ENCODE measurements around the gene ERRFI1.

The ERRFI1 gene

DNA sequence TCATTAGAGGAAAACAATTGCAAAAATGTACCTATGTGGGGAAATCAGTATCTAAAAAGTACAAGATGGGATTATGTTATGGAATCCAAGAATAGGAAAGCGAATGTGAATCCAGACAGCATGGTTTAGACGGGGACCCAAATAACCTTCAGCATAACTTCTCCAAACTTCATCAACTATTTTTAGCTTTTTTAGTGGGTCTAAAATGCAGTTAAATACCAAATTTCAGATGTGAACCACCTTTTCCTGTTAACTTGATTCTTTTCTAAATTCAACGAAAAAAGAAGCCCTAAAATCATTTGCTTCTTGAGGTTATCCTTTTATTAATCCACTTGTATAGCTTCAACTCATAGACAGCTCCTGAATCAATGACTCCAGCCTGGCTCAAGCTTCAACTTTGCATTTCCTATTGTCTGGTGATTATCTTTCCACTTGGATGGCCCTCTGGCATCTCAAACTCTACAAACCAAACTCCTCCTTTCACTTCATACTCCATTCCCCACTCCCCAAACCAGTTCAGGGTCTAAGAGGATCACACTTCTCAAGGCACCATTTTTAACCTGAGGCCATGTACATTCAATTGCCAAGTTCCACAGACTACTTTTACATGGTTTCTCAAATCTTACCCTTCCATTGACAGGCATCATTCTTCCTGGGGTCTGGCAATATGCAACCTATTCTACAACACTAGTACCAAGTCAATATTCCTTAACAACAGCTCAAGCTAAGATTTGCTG lies 7.4 kb downstream of the ERRFI1 start:
- no peak for DNase-seq (ENCODE audit: low spot score)

DNA sequence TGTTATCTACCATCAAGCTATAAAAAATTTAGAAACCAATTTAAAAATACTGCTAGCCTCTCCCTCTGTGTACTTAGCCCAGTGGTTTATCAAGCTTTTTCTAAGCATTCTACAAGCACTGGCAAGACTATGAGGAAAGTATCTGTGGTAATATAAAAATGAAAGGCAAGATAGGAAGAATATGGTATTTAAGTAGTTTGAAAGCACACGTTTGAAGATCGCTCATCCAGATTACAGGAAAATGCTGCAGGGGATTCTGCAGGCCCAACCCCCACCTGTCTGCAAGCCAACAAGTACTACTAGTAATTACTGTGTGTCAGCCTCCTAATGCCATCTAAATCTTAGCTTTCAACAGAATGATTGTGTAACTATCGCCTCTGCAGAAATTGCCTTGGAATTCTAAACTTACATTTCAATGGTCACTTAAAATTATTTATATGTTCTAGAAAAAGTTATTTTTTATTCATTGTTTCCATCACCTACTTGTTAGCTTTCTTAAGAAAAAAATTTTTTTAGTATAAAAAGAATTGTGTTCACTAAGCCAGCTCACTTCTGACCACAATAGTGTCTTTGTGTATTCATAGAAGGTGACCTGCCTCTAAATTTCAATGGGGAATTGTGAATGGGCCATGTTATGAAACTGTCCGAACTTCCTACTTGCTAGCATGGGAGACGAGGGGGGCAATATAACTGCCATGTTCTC lies 8.5 kb downstream of the ERRFI1 start:
- DNase-seq (ENCODE audit: low spot score) = no peak

DNA sequence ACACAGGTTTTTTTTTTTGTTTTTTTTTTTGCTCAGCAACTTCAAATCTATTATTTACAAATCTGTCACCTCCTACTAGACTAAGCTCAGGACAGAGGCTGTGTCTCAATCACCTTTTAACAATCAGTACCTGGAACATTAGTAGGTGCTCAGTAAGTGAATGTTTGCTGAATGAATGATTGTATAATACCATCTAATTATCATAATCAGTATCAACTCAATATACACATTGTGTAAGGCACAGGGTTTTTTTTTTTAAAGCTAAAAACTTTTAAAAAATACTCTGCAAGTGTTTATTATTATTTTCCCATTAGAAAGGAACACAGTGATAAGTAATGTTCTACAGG lies 9.2 kb downstream of the ERRFI1 start:
- DNase-seq (ENCODE audit: low spot score) = no peak

DNA sequence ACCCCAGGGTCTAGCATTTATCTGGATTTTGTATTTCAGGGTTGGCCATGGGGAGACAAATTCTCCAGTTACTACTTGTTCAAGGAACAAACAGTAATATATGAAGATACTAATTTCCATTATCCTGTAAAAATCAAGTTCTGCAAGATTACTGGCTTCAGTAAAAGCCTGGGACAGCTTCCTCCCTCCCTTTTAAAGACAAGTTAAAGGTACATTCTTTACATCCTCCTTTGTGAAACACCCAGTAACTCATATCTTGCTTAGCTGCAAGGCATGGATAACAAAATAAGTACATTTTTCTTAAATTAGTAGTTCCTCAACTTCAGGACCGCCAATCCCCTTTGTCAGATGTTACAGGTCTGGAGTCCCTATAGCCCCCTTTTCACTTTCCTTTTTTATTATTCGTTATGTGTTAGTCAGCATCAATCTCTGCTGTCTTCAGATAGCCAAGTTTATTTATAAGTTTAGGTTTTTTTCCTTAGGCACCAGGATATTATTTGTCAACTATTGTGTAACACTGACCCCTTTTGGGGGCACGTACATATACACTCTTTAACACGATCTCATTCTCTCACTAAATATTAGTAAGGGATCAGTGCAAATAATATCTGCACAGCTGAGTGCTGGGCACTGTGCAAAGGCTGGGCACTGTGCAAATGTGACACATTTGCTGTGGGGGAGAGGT lies 9.8 kb downstream of the ERRFI1 start:
- DNase-seq (ENCODE audit: low spot score) = no peak

DNA sequence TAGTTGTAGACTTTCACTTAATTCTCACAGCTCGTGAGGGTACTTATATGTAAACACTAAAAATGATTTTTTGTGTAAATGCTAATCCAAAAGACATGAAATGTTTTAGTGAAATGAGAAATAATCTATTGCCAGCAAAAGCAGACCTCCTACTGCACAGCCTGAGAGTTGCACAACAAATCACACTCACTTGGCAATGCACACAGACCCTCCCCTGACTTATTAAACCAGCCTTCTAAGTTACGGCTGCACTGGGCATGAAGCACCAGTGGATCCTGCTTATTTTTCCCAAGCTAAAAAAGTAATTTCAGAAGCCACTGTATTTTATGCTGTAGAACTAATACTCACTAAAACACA lies 10.3 kb downstream of the ERRFI1 start:
- no peak for DNase-seq (ENCODE audit: low spot score)

DNA sequence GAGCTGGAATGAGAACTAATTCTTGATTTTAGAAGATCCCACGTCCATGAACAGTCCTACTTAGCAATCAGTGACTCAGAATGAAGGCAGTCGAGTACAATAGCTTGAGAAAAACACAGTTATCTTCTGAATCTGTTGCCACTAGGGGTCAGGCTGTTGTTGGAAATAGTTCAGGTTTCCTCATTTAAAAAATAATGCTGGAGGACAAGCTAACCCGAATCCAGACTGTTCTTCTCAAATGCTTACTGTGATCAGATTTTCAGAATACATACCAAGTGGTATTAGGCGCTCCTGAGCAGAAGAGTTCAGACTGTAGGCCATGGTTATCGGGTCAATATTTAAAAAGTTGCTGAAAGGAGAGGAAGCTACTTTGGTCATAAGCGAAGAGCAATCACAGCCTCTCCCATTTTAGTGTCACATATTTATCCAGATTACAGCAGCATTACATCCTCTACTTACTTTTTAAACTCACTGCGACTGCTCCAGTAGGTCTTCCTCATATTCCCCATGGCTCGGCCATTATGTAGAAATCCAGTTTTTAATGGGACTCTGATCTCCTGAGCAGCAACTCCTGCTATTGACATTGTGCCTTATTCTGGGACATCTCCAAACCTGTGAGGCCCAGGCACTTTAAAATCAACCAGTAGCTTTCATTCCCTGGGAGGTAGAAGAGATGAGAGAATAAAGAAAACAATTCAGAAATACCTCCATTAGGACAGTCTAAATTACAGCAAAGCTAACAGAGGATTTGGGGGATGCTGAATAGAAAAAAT lies 10.9 kb downstream of the ERRFI1 start:
- no peak for DNase-seq (ENCODE audit: low spot score)

DNA sequence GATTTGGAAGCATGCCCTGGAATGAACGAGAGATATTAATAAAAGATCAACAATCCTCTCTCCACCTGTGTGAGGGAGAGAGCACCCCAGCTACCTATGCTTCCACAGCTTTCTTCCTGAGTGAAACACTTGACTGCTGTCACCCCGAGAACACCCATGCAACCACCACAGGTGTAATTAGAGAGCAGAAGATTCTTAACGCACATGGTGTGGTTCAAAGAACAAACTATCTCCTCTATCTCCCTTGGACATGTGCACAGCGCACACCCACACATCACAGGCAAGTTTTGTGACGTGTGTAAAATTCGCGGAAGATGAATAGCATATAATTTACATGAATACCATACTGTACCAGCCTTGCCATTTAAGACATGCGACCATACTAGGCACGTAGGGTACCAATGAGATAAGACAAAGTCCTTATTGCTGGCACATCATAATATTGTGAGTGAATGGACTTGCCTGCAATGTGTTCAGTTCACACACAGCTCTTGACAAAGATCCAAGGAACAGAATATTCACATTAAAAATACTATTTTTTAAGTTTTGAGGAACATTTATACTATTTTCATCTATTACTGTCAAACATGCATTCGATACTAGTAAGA lies 11.6 kb downstream of the ERRFI1 start:
- DNase-seq (ENCODE audit: low spot score) = no peak

DNA sequence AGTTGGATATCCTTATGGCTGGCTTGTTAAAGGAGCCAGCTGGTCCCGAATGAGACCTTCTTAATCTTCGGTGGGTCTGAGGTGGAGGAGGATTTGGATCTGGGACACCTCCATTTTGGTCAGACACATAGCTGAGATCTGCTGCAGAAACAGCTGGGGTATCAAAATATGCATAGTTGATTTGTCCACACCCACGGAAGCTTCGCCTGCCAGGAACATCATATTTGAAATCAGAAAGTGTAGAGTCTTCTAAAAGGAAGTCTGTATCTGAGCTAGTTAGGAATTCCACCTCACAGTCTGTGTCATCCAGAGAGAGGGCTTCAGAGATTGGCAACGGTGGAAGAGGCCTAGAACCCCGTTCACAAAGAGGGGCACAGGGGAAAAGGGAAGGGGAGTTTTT lies 12.3 kb downstream of the ERRFI1 start:
- no peak for DNase-seq (ENCODE audit: low spot score)

DNA sequence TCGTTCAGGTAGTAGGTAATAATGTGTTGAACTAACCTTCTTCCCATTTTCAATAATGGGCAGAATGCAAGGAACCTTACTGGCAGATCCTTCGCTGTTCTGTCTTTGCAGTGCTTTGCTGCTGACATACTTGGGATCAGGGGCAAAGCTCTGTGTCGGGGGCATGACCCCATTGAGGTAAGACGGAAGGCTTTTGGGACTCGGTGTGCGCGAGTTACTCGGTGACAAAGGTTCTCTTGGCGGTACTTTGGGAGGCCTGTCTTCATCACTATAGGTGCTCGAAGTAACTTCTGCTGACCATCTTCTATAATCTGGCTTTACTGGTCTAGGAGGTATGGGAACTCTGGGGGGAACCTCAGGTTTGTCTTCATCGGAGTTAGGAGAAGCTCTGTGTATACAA lies 12.7 kb downstream of the ERRFI1 start:
- DNase-seq (ENCODE audit: low spot score) = no peak

DNA sequence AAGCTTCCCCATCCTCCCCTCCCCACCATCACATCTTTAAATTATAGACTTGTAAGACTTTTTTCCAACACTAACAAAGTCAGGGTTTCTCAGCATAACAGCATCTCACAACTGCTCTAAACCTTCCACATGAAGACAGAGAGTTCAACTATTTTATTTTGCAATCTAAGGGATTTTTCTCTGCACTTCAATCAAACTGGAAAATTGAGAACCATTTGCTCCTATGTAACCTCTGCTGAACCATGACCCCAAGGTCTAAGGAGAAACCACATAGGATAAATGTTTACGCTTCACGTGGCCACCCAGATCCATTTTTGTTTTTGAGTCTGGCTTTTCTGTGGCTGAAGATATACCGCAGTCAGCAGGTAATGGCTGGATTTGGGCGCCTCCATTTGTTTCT lies 13.2 kb downstream of the ERRFI1 start:
- no peak for DNase-seq (ENCODE audit: low spot score)

DNA sequence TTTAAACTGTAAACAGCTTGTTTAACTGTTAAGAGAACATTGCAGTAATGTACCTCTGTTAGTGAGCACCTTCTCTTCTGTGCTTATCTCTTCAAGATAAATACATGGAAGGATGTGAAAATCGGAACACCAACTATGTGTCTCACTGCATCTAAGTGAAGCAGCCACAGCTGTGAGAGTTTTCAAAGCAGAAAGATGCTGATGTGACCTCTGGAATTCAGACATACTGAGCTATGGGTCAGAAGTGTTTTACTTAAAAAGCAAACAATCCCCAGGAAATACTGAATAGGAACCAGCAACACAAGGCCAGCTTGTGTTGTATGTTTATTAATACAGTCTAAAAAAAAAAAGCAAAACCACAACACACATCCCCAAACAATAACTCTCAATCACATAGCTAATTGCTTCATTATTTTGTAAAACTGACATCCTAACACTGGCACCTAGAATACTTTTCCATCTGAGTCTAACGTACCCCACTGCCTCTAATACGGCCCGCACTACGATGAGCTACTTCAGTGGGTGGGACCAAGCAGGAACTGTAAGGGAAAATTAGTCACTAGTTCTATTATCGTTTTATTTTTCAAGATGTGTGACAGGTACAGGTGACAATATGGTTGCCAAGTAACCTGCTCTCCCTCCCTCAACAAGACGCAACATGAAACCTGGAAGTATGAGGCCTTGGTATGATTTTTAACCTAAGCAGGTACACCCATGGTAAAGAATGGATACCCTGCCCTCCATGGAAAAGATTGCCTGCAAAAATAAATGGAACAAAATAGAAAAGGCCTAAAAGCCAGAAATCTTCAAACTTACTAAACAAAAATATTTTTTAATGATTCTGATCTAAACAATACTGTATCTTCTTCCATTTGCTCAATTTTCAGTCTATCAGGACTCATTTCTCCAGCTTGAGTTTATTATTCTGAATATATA lies 13.9 kb downstream of the ERRFI1 start:
- DNase-seq (ENCODE audit: low spot score) = no peak

DNA sequence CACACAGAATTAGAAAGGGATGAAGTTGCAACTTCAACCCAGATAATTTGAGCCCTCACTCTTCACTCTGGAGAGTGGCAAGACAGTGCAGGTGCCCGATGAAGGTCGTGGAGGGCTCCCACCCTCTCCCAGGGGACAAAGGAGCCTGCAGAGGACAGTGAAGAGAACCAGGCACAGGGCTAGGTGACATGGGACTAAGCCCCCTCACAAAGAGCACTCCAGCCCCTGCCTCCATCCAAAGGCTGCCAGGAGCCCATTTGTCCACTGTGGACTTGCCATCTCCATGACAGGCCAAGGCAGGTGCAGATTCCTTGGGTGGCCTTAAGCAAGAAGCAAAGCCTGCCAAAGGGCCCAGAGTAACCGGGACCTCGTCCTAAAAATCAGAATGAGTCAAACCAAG lies 15.1 kb downstream of the ERRFI1 start:
- DNase-seq (ENCODE audit: low spot score) = no peak

DNA sequence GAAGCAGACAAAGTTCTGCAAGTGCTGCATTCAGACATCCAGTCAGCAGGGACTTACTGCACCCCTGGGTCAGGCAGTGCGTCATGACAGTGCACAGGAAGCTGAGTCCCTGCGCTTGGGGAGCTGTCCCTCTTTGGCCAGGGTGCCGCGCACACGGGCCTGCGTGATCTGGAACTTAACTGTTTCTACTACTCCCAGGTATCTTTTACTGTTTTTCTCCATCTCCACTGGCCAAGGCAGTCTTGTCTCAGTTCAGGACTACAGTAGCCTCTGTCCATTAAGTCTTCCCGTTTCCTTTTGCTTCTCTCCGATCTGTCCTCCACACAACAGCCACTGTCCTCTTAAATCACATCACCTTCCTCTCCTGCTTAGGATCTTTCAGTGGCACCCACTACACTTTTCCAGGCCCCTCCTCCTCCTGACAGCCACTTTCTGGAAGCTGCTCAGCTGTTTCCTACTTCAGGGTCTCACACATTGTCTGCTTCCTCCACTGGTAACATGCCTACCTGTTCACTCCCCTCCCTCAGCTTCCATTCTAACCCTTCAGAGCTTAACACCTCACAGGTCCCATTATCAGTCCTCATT lies 15.9 kb downstream of the ERRFI1 start:
- DNase-seq (ENCODE audit: low spot score) = no peak

DNA sequence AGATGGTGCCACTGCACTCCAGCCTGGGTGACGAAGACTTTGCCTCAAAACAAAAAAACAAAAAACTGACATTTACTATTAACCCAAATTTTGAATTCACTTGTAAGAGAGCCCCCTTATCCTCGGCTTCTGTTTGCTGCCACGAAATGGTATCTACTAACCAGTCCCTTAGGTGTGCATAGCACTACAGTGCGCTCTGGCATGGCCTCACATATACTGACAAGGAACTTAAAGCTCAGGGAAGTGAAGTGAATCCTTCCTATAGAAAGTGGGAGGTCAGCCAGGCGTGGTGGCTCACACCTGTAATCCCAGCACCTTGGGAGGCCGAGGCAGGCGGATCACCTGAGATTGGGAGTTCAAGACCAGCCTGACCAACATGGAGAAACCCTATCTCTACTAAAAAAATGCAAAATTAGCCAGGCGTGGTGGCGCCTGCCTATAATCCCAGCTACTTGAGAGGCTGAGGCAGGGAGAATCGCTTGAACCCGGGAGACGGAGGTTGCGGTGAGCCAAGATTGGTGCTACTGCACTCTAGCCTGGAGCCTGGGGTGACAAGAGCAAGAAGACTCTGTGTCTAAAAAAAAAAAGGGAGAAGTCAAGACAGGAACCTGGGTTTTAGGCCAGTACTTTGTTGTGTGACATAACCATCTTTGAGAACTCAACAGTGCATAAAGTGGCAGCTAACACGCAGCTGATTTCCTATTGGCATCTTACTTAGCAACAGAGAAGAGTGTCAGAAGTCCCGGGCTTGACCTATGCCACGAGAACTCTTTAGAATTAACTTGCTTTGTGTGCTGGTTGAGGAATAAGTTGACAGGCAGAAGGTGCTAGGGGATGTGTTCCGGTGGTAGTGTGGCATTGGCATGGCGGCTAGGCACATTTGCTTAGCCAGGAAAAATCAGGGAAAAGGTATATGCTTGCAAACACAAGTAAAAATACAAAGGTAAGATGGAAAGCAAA lies 16.8 kb downstream of the ERRFI1 start:
- DNase-seq (ENCODE audit: low spot score) = no peak

DNA sequence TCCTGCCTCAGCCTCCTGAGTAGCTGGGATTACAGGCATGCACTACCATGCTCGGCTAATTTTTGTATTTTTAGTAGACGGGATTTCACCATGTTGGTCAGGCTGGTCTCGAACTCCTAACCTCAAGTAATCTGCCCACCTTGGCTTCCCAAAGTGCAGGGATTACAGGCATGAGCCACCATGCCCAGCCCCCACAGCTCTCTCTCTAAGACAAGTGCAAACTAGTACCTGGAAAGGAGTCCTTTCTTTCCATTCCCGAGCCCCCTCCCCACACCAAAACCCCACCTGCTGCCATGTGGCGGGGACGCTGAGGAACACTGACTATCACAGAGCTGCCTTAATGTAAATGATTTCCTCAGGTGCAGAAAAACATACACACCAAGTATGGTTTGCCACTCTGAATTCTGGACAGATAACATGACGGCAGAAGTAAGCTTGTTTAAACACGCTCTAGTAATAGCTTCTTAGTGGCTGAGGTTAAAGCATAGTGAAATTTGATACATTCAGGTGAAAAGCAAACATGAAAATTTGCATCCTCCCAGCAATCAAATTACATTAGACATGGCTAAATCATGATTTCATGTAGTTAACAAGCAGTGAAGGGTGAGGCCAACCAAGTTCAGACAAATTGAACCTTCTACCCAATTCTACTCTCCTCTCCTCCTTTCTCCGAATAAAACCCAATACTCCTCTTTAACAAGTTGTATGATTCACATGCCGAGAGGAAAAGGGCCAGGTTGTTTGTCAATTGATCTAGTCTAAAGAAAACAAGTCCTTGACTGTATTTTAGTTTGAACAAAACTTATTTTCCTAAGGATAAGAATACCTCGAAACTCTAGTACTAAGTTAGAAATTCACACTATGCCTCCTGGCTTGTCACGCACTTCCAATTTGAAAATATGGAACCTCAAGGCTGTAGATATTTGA lies 19.8 kb downstream of the ERRFI1 start:
- no peak for DNase-seq (ENCODE audit: low spot score)

DNA sequence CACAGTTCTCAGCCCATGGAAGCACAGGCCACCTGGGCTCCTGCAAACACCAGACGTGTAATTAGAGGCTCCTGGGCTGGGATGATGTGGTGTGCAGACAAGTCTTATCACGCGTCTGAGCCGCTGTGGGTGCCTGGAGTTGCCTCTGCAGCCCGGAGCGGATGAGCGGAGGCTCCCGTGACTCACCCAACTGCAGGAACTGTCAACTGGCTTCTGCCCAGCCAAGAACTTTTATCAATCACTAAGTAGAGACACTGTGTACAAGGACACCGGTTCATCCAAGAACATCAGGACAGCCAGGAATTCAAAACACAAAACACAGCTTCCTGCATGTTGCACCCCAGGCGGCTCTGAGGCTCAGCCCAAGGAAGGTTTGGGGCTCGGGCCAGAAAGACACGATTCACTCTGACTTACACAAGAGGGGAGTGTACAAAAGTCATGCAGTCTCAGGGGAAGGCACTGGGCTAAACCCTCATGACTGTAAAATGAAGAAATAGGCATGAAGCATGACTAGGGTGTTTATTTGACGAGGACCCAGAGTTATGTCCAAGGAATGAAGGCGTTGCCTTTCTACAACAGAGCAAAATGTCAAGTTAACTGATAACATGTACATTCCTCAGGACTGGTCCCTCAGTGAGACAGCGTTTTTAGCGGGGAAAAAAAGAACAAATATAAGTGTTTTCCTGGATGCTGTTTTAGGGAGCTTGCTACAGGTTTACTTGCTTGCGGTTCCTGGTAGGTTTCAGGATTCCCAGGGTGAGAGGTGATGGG lies 21.1 kb downstream of the ERRFI1 start:
- DNase-seq (ENCODE audit: low spot score) = no peak

DNA sequence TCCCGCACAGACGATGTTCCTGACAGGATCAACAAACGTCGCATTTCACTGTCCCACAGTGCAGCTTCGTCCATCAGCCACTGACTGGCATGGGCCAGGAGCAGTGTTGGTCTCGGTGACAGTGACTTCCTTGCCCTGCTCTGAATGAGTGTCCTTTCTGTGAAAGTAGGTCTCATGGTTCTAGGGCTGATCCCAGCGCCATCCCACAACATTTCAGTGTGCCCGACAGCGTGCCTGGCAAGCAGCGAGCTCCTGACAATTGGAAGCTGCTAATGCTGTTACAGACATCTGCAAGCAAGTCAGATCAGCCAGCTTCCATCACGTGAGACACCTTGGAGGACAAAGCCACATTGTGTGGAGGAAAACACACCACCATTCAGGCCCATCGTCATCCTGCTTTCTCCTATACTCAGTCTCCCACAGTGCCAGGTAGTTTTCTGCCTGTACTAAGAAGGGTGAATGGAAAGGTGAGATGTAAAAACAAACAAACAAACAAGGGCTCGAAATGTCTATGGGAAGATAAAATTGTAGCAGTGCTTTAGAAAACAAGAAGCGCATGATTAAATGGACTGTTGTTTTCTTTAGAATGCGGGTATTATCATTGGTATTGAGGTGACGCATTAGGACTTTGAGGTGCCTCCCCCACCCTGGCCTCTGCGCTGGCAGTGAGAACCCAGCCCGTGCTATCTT lies 21.9 kb downstream of the ERRFI1 start:
- DNase-seq (ENCODE audit: low spot score) = no peak
